ENCODE data around the gene MLLT10. TPM values are rescaled to one million over a fixed set of nuclear protein-coding genes. Genes with fewer than 3 reads are reported as not detected.

Gene MLLT10
- total RNA-seq (ENCODE audit: low replicate concordance) = 36.1 and 47.6 TPM in 2 replicates

- peak; percentile 93 for DNase-seq (ENCODE audit: low read depth)
- peak; percentile 57 for TF ChIP-seq CTCF (IDR thresholded peaks at IDR 0.05; ENCODE audit: insufficient read depth, low read length)
- H3K4me3 ChIP-seq (ENCODE audit: low read depth, low read length) = peak within 1 kb of the TSS; percentile 86
Measured at GRCh38 chr10:21533467-21534279, at the start of gene MLLT10. Gene MLLT10 (plus strand): TSS chr10:21534232. CDS start chr10:21534645, 413 bp downstream.

- no peak overlapping the region for H3K4me3 ChIP-seq (ENCODE audit: low read depth, low read length)
- TF ChIP-seq CTCF (IDR thresholded peaks at IDR 0.05; ENCODE audit: insufficient read depth, low read length) = no peak
Measured at GRCh38 chr10:21487416-21488180, 46.4 kb upstream of the MLLT10 start.

GRCh38 chr10:21488246-21488956, 45.6 kb upstream of the MLLT10 start:
- TF ChIP-seq CTCF (IDR thresholded peaks at IDR 0.05; ENCODE audit: insufficient read depth, low read length) = no peak
- peak; percentile 19 for DNase-seq (ENCODE audit: low read depth)
- H3K4me3 ChIP-seq (ENCODE audit: low read depth, low read length) = no peak overlapping the region

More at GRCh38 chr10:21487416-21488180, 46.4 kb upstream of the MLLT10 start:
- DNase-seq (ENCODE audit: low read depth) = no peak

- H3K4me3 ChIP-seq (ENCODE audit: low read depth, low read length) = no peak overlapping the region
- no peak for DNase-seq (ENCODE audit: low read depth)
- TF ChIP-seq CTCF (IDR thresholded peaks at IDR 0.05; ENCODE audit: insufficient read depth, low read length) = no peak
Measured at GRCh38 chr10:21488957-21489446, 45.0 kb upstream of the MLLT10 start.

GRCh38 chr10:21490028-21490710, 43.9 kb upstream of the MLLT10 start:
- no peak for DNase-seq (ENCODE audit: low read depth)
- no peak overlapping the region for H3K4me3 ChIP-seq (ENCODE audit: low read depth, low read length)
- no peak for TF ChIP-seq CTCF (IDR thresholded peaks at IDR 0.05; ENCODE audit: insufficient read depth, low read length)

GRCh38 chr10:21490711-21491105, 43.3 kb upstream of the MLLT10 start:
- no peak overlapping the region for H3K4me3 ChIP-seq (ENCODE audit: low read depth, low read length)
- no peak for TF ChIP-seq CTCF (IDR thresholded peaks at IDR 0.05; ENCODE audit: insufficient read depth, low read length)
- DNase-seq (ENCODE audit: low read depth) = no peak
